LNCaP clone FGC (cell line): ENCODE data around the gene PLEKHO2.

ENCODE experiments used
- DNase-seq: peaks from one replicate; pipeline ENCODE4 v3.0.0-alpha.2; 2011; ENCODE audit warnings: low read depth
- H3K4me3 ChIP-seq: 2 replicates; pipeline ENCODE4 v1.5.1; 2011; ENCODE audit warnings: mild to moderate bottlenecking, low read depth, low read length, control low read depth
- TF ChIP-seq, protein P1 (sequence below): IDR thresholded peaks from 2 replicates; pipeline ENCODE4 v1.5.1; 2012; ENCODE audit warnings: mild to moderate bottlenecking; ENCODE audit not compliant: control insufficient read depth, insufficient read depth; ENCODE audit errors: extremely low read depth

The PLEKHO2 gene

GRCh38 chr15:64916365-64916764 is 74.7 kb downstream of the PLEKHO2 start:
- TF ChIP-seq, protein P1, sequence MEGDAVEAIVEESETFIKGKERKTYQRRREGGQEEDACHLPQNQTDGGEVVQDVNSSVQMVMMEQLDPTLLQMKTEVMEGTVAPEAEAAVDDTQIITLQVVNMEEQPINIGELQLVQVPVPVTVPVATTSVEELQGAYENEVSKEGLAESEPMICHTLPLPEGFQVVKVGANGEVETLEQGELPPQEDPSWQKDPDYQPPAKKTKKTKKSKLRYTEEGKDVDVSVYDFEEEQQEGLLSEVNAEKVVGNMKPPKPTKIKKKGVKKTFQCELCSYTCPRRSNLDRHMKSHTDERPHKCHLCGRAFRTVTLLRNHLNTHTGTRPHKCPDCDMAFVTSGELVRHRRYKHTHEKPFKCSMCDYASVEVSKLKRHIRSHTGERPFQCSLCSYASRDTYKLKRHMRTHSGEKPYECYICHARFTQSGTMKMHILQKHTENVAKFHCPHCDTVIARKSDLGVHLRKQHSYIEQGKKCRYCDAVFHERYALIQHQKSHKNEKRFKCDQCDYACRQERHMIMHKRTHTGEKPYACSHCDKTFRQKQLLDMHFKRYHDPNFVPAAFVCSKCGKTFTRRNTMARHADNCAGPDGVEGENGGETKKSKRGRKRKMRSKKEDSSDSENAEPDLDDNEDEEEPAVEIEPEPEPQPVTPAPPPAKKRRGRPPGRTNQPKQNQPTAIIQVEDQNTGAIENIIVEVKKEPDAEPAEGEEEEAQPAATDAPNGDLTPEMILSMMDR: no peak
- no peak for DNase-seq
- H3K4me3 ChIP-seq: no peak overlapping the region

DNA sequence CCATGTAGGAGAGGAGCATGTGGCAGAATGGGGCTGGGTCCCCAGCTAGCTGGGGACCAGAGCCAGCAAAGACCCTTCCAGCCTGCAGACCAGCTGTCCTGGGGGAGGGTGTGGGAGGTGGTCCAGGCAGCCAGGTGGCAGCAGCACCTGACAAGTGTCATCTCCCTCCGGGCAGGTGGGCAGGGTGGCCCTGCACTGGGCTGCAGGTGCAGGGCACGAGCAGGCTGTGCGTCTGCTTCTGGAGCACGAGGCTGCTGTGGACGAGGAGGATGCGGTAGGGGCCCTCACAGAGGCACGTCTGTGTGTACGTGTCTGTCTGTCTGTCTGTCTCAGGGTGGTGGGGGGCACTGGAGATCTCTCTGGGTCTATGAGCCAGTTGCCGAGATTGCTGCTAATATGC is 75.5 kb downstream of the PLEKHO2 start:
- DNase-seq: no peak
- TF ChIP-seq, protein P1: no peak
- no peak overlapping the region for H3K4me3 ChIP-seq
